ENCODE data around the gene ZFP36L2. TPM values are rescaled to one million over a fixed set of nuclear protein-coding genes. Genes with fewer than 3 reads are reported as not detected.
A peak's percentile ranks its signal among the peaks of the same experiment; 100 is the strongest.

ZFP36L2 gene
- total and polyA plus RNA-seq, 10 of the 15 experiments (the other 5 are each of a cell fraction or from before 2014, with no cell fraction given), result 4.3 to 64.9 (median 19.5) TPM

- H3K9me3 ChIP-seq (replicated peaks; ENCODE audit: control insufficient read depth, insufficient read depth, low read length), result no peaks in the 10 kb centered on the region
- intact Hi-C loops (cut with micrococcal nuclease; ENCODE audit: unreplicated experiment) (no loop called here), in situ Hi-C loops (cut with MboI) (no loop called here)
- BruUV-seq (replicated peaks), result no TSS peak
- H3K4me2 ChIP-seq (ENCODE audit: control insufficient read depth, insufficient read depth), result no peak overlapping the region
- no peak for DNase-seq (ENCODE audit: low read depth, low spot score)
- ChIA-PET CTCF (interaction anchor here (0.6 kb wide), 1 partner anchor 34 kb away, joined by 3 read pairs; no protein-coding TSS in a partner anchor), POLR2A (interaction anchor here (0.9 kb wide), 1 partner anchor 113 kb away, joined by 5 read pairs; no protein-coding TSS in a partner anchor), SMC1A (ENCODE audit: uncharacterized antibody, unreplicated experiment) (no interaction called here), RAD21 (ENCODE audit: unreplicated experiment) (no interaction called here)
- no peak for FAIRE-seq
- WGBS (ENCODE audit: insufficient coverage, insufficient replicate concordance, low lambda C conversion rate, missing lambda C conversion rate), result 82% methylated on average over 4 of the region's 4 CpGs
- H3K9ac ChIP-seq (ENCODE audit: control insufficient read depth, insufficient read depth, low read length), result no peak overlapping the region
- ATAC-seq, result peak; percentile 14; the same call in 1 of the 3 replicates
- H3K4me1 ChIP-seq (ENCODE audit: control insufficient read depth, insufficient read depth, low read length), result peaks cover 10% of the 10 kb centered on the region
- H3K79me2 ChIP-seq (ENCODE audit: control insufficient read depth, insufficient read depth, low read length), result no peaks in the 10 kb centered on the region
- no peaks in the 10 kb centered on the region for H3K27me3 ChIP-seq (replicated peaks in 1 of 2; ENCODE audit: control insufficient read depth in 2 of 2, insufficient read depth in 2 of 2, low read length in 1 of 2)
- H3K27ac ChIP-seq (ENCODE audit: control insufficient read depth, insufficient read depth), result 0 out of 2 replicates have a peak overlapping the region, but pooled peaks have one; percentile 8
- no peaks in the 10 kb centered on the region for H4K20me1 ChIP-seq (ENCODE audit: control insufficient read depth, insufficient read depth)
- no peak overlapping the region for H3K4me3 ChIP-seq
- H2AFZ ChIP-seq (ENCODE audit: control insufficient read depth, low read depth, low read length), result no peak overlapping the region
- H3K36me3 ChIP-seq (ENCODE audit: control insufficient read depth in 2 of 2, insufficient read depth in 2 of 2, low read length in 1 of 2), result peaks cover 0 to 2% of the 10 kb centered on the region in 2 experiments; a peak in 2 of 4 replicates
- TF ChIP-seq POLR2AphosphoS2 (IDR thresholded peaks at IDR 0.05; ENCODE audit: low read depth, low read length) (no peak), IRF4 (IDR thresholded peaks at IDR 0.05; ENCODE audit: low read depth, low read length) (no peak), E2F8 (IDR thresholded peaks at IDR 0.05; ENCODE audit: low read depth, partially characterized antibody) (no peak), YY1 (IDR thresholded peaks at IDR 0.05; ENCODE audit: low read depth, low read length) (no peak), PAX8 (IDR thresholded peaks at IDR 0.05) (no peak), CHD4 (IDR thresholded peaks at IDR 0.05) (no peak), E4F1 (IDR thresholded peaks at IDR 0.05; ENCODE audit: borderline replicate concordance, partially characterized antibody) (no peak), NFYA (IDR thresholded peaks at IDR 0.05; ENCODE audit: borderline replicate concordance, low read depth, low read length) (no peak), ZBTB33 (IDR thresholded peaks at IDR 0.05) (no peak), ZNF622 (IDR thresholded peaks at IDR 0.05) (no peak), RB1 (IDR thresholded peaks at IDR 0.05; ENCODE audit: borderline replicate concordance) (no peak), RCOR1 (conservative IDR thresholded peaks at IDR 0.05; ENCODE audit: low read depth, low read length) (no peak), SMAD5 (IDR thresholded peaks at IDR 0.05; ENCODE audit: low read depth) (no peak), NBN (IDR thresholded peaks at IDR 0.05) (no peak)
Measured at GRCh38 chr2:43274055-43274454, 47.6 kb upstream of the ZFP36L2 start.
